T-helper 1 cell (primary cell): ENCODE measurements around the gene SULT1A3.
"Not testable (repeated sequence)": the region's sequence is repeated elsewhere in the genome, so short reads cannot be mapped to it uniquely, and the experiment has no call there.

Experiments
- DNase-seq, 5 donors: peaks; one replicate each; pipeline ENCODE4 v3.0.0-alpha.2; 2012 to 2020

SULT1A3 gene

DNA sequence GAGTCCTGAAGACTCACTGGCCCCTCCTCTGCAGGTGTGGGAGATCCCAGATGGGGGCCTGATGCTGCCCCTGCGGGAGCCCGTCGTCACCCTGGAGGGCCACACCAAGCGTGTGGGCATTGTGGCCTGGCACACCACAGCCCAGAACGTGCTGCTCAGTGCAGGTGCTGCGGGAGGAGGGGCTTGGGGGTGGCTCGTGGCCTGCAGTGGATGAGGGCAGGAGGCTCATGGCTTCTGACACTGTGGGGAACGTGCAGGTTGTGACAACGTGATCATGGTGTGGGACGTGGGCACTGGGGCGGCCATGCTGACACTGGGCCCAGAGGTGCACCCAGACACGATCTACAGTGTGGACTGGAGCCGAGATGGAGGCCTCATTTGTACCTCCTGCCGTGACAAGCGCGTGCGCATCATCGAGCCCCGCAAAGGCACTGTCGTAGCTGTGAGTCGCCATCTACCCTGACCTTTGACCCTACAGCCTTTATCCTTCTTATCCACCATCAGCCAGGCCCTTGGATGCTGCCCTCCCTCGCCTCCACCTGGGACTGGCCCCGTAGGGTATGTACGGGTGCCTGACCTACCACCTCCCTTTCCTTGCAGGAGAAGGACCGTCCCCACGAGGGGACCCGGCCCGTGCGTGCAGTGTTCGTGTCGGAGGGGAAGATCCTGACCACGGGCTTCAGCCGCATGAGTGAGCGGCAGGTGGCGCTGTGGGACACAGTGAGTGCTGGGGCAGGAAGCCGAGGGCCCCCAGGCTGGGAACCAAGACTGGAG is 12.1 kb upstream of the SULT1A3 start:
- DNase-seq, result peak; percentile 73 to 88 (median 82)

DNA sequence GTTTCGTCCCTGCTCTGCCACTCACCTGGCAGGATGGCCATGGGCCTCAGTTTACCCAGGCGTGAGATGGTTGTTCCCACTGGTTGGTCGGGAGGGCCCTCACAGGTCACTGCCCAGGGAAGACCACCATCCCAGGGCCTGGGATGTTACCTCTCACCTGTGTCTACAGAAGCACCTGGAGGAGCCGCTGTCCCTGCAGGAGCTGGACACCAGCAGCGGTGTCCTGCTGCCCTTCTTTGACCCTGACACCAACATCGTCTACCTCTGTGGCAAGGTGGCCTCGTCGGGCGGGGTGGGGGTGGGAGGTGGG is 11.5 kb upstream of the SULT1A3 start:
- DNase-seq, result no peak

DNA sequence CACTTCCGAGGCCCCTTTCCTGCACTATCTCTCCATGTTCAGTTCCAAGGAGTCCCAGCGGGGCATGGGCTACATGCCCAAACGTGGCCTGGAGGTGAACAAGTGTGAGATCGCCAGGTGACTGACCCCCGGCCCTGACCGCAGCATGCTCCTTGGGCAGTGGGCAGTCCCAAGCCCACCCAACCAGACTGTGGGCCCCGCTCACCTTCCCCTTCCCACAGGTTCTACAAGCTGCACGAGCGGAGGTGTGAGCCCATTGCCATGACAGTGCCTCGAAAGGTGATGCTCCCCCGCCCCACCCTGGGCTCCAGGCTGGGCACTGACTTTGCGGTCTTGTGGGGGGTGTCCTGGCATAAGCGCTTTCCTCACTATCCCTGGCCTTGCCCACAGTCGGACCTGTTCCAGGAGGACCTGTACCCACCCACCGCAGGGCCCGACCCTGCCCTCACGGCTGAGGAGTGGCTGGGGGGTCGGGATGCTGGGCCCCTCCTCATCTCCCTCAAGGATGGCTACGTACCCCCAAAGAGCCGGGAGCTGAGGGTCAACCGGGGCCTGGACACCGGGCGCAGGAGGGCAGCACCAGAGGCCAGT is 11.0 kb upstream of the SULT1A3 start:
- peak in 2 of 5 donors; percentile 1 to 6 for DNase-seq

DNA sequence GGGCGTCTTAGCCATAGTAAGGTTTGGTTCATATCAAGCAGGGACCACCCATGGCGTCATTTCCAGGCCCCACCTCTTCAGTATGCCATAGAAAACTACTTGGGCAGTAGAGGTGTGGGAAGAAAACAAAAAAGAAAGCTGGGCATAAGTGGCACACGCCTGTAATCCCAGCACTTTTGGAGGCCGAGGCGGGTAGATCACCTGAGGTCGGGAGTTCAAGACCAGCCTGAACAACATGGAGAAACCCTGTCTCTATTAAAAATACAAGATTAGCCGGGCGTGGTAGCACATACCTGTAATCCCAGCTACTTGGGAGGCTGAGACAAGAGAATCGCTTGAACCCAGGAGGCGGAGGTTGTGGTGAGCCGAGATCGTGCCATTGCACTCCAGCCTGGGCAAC is 7.9 kb upstream of the SULT1A3 start:
- not testable (repeated sequence) for DNase-seq

DNA sequence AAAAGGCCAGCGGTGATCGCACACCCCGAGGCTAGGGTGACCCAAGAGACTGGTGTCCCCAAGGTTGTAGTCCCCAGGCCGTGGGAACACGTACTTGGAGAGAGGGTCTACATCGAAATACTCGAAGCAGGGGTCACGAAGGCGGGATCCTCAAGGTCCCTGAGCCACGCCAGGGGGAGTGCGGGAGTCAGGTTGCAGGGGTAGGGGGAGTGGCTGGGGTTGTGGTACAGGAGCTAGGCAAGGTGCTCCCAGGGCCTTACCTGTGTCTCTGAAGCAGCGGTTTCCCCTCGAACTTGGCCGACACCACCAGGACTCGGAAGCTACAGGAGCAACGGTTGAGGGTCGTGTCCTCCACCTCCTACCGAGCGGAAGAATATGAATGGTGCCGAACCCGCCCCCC is 6.0 kb upstream of the SULT1A3 start:
- DNase-seq, result not testable (repeated sequence)

DNA sequence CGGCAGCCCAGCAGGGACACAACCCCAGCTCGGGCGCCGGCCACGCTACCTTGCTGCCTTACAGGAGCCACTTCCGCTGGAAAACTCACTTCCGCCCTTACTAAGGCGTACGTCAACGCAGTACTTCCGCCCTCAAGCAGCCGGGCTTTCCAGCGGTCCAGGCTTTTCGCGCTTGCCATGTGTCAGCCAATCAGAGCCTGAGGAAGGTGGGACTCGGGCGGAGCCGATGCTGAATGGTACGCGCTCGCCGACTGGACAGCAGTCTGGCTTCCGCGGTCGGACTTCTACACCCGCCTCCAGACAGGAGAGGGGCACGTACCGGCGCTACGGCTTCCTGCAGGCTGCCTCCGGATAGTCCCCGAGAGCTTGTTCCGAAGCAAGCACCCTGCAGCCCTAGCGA is 5.4 kb upstream of the SULT1A3 start, which contains the start of the genes BOLA2B and SLX1A:
BOLA2B (minus strand) TSS at position 52 of the 400 bp plus-strand sequence. CDS start 71 bp downstream, outside the sequence.
SLX1A (plus strand) TSS at position 261 of the 400 bp plus-strand sequence. CDS start 210 bp downstream, outside the sequence.
- not testable (repeated sequence) for DNase-seq

DNA sequence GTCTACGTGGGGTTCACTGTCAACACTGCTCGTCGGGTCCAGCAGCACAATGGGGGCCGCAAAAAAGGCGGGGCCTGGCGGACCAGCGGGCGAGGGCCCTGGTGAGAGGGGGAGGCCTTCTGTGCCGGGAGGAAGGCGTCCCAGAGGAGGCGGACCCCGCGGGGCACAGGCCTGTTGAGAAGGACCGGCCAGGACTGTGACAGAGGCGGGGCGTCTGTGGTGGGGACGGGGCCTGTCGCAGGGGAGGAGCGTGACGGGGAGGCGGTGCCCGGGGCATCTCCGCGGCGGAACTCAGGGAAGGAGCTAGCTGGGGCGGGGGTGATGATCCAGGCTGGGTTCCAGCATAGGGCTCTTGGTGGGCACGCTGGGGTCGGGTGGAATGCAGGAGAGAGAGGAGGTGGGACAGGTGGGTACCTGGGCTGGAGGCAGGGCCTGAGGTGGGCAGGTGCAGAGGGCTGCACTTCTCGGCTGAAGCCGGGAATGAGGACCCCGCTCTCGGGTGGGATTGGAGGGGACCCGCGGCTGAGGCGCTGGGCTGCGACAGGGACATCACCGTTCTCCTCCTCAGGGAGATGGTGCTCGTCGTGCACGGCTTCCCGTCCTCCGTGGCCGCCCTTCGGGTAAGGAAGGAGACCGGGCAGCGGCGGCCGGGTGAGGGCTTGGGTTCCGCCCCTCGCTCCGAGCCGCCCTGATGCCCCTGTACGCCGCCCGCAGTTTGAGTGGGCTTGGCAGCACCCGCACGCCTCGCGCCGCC is 4.7 kb upstream of the SULT1A3 start:
- not testable (repeated sequence) for DNase-seq

DNA sequence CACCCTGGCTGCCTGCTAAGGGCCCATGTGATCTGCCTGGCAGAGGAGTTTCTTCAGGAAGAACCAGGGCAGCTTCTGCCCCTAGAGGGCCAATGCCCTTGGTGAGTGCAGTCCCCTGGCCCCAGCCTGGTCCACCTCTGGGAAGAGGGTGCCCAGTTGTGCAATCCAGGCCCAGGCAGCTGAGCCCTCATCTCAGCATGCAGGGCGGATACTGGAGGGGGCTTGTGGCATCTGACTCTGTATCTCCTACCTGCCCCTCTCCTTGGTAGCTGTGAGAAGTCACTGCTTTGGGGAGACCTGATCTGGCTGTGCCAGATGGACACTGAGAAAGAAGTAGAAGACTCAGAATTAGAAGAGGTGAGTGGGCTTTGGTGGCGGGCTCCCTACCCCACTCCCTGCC is 2.1 kb upstream of the SULT1A3 start:
- not testable (repeated sequence) for DNase-seq

DNA sequence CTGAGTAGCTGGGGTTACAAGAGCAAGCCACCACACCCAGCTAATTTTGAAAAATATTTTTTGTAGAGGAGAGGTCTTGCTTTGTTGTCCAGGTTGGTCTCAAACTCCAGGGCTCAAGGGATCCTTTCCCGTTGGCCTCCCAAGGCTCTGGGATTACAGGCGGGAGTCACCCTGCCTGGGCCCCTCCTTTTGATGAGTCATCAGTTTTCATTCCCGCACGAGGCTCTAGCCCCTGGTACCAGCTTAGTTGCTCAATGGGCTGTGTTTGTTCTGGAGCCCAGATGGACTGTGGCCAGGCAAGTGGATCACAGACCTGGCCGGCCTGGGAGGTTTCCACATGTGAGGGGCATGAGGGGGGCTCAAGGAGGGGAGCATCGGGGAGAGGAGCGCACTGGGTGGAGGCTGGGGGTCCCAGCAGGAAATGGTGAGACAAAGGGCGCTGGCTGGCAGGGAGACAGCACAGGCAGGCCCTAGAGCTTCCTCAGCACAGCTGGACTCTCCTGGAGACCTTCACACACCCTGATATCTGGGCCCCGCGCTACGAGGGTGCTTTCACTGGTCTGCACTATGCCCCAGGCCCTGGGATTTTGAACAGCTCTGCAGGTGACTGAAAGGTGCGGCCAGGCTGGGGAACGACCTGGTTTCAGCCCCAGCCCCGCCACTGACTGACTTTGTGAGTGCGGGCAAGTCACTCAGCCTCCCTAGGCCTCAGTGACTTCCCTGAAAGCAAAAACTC is 721 bp downstream of the SULT1A3 start:
- not testable (repeated sequence) for DNase-seq

DNA sequence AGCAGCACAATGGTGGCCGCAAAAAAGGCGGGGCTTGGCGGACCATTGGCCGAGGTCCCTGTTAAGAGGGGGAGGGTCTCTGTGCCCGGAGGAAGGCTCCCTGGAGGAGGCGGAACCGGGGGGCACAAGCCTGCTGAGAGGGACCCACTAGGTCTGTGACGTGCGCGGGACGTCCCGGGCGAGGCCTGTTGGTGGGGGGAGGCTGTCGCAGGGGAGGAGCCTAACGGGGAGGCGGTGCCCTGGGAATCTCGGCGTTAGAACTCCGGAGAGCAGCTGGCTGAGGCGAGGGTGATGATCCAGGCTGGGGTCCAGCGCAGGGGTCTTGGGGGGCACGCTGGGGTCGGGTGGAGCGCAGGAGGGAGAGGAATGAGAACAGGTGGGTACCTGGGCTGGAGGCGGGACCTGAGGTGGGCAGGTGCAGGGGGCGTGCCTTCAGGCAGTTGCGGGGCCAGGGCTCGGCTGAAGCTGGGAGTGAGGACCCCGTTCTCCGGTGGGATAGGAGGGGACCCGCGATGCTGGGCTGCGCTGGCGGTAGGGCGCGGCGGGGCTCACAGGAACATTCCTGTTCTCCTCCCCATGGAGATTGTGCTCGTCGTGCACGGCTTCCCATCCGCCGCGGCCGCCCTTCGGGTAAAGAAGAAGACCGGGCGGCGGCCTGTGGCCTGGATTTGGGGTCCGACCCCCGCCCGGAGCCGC is 6.6 kb downstream of the SULT1A3 start:
- DNase-seq, result not testable (repeated sequence)

DNA sequence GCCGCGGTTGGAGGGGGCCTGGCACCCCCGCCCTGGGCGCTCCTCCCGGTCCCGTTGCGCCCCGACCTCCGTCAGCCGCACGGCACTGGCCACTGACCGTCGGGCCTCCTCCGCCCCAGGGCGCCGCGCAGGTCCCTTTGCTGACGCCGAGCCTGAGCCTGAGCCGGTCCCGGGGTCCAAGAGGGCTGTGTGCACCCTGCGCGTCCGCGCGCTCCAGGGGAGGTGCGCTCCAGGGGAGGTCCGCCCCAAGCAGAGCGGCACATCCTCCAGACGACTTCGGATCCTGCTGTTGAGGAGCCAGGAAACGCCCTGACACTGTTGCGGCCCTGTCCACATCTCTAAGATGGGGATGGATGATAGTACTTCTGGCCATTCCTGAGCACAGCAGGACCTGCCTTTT is 7.2 kb downstream of the SULT1A3 start:
- DNase-seq, result not testable (repeated sequence)

DNA sequence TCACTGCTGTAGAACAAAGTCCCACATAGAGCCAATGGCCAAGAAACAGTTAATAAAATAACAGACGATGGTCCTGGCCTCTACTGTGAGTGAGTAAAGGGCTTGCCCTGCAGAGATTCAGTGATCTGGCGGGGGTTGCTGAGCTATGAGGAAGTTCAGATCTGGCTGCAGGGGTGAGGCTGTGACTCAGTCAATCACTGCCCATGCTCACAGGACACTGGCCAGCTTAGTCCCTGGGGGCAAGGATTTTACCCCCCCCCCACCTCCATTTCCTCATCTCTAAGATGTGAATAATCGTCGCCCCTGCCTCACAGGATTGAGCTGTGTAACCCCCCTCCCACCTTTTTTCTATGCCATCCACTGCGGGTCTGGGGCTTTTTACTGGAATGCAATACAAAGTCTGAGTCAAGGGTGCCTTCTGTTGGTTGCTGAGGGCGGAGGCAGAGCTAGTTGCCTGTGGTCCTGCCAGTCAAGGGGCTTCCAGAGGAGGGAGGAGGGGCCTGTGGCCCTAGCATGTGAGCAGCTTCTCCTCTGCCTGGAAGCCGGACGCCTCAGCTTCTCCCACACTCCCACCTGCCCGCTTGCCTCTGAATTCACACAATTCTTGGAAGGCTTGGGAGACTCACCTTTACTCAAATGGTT is 8.1 kb downstream of the SULT1A3 start:
- DNase-seq, result peak in 1 of 5 donors; percentile 4

DNA sequence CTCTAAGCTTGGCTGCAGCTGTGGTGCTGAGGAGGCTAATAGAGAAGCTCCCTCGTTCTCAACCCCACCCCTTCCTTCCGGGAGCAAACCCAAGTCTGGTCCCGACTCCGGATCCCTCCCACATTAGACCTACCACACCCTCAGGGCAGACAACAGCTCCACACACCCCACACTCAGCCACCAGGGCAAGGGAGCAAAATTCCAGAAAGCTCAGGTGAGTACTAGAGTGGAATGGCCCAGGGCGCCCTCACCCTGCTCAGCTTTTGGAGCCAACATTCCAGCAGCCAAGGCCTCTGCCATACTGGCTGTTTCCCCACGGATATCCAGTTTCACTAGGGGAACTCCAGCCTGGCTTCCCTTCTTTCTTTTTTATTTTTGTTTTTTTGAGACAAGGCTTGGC is 10.0 kb downstream of the SULT1A3 start:
- peak in 2 of 5 donors; percentile 6 to 8 for DNase-seq

DNA sequence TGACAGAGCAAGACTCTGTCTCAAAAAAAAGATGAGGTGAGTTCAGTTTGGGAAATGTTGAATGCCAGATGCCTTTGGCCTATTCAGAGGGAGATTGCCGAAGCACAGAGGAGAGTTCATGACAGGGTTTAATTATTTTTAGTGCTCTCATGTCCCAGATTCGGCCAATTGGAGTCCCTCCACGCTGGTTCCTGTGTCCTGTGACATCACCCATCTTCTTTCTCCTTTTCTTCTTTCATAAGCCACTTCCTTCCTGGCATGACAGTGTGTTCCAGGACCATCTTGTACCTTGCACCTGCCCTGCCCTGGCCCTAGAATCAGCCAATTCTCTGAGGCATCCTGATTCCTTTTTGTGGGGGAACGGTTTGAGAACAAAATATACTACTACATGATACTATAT is 12.4 kb downstream of the SULT1A3 start:
- not testable (repeated sequence) for DNase-seq

DNA sequence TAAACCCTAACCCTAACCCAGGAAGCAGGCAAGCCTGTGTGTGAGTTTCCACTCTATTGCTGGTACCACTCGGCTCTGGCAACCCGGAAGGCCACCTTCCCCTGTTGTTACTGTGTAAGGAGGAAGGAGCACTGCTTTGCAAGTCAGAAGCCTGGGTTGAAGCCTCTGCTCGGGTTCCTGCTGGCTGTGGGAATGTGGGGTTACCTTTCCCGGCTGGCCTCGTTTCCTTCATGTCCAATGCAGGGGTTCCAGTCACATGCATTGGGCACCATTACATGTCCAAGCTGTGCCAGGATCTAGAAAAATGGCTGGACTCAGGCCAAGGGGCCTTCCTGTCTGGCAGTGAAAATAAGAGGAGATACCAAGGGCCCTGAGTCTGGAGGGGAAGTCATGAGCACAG is 18.0 kb downstream of the SULT1A3 start:
- peak in 2 of 5 donors; percentile 0 to 2 for DNase-seq

DNA sequence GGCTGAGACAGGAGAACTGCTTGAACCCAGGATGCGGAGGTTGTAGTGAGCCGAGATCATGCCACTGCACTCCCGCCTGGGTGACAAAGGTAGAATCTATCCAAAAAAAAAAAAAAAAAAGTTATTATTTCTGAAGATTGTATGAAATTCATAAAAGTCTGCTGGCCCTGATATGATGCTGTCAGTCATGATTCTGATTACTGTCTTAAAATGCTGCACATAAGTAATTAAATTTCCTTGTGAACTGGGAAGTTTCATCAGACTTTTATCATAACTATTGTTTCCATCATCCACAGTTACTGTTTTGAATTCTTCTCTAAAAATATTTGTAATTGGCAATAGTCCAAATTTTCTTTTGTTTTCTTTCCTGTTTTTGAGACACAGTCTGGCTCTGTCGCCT is 49.3 kb downstream of the SULT1A3 start, which contains the start of gene NPIPB13:
NPIPB13 (minus strand) TSS at position 101 of the 400 bp plus-strand sequence. CDS start 2,906 bp downstream, outside the sequence.
- DNase-seq, result not testable (repeated sequence)
